Mesangial cell (primary cell): ENCODE measurements around the gene PDE7B. TPM values are rescaled to one million over a fixed set of nuclear protein-coding genes. Genes with fewer than 3 reads are reported as not detected.

Source experiments
- total RNA-seq: library from RNA; depleted of rRNA; stranded (reverse); fragments of >200 nt; gene quantifications from 2 replicates; pipeline ENCODE4 v1.2.3, GENCODE V29; 2015

Gene PDE7B
- 0.33 and 1.4 TPM in 2 replicates for total RNA-seq

GRCh38 chr6:135851442-135852271, at the start of gene PDE7B:
Gene PDE7B, plus strand, starts transcription at chr6:135851701.

